Keratinocyte (primary cell): ENCODE measurements around the gene NUMB.

Experiments
- CTCF ChIP-seq, 3 experiments: IDR thresholded peaks in 1 of 3; conservative IDR thresholded peaks in 1 of 3; optimal IDR thresholded peaks in 1 of 3; 2 replicates in 2 of 3; 3 replicates in 1 of 3; pipeline versions ENCODE3 to v1.5.1; 2011; ENCODE audit warnings: low read length in 3 of 3, mild to moderate bottlenecking in 3 of 3, moderate library complexity in 2 of 3, control low read depth in 1 of 3, inconsistent platforms in 1 of 3; ENCODE audit not compliant: insufficient read depth in 2 of 3; ENCODE audit errors: extremely low read depth in 1 of 3
- EZH2 ChIP-seq: IDR thresholded peaks from one replicate; pipeline ENCODE4 v1.6.1; 2012; ENCODE audit warnings: inconsistent platforms, mild to moderate bottlenecking, low read length, moderate library complexity

- TF ChIP-seq CTCF (optimal IDR thresholded peaks at IDR 0.05 in 1 of 3, IDR thresholded peaks at IDR 0.05 in 1 of 3, conservative IDR thresholded peaks at IDR 0.05 in 1 of 3; ENCODE audit: extremely low read depth in 1 of 3, insufficient read depth in 2 of 3, low read length in 3 of 3) (no peak), EZH2 (no peak)
Observed at GRCh38 chr14:73386342-73386741, 72.0 kb downstream of the NUMB start.
